ENCODE results near the gene TCAP. TPM values are rescaled to one million over a fixed set of nuclear protein-coding genes. Genes with fewer than 3 reads are reported as not detected.

TCAP gene
- total RNA-seq, 1 donor from 2014 or later, result 2.3 TPM

GRCh38 chr17:39618956-39619785 lies 46.0 kb upstream of the TCAP start:
- no peak overlapping the region for H3K4me3 Mint-ChIP-seq
- no peak for TF ChIP-seq CTCF (IDR thresholded peaks at IDR 0.05; ENCODE audit: unreplicated experiment)
- no peaks in the 10 kb centered on the region for H3K9me3 Mint-ChIP-seq
- H3K36me3 Mint-ChIP-seq, result no peaks in the 10 kb centered on the region
- no peak overlapping the region for H3K27ac Mint-ChIP-seq
- no peak for DNase-seq (ENCODE audit: low spot score in 2 of 2, unreplicated experiment in 2 of 2)
- H3K4me1 Mint-ChIP-seq, result peaks cover 2% of the 10 kb centered on the region
- peaks cover 83% of the 10 kb centered on the region for H3K27me3 Mint-ChIP-seq (ENCODE audit: low read depth)

GRCh38 chr17:39619786-39620101 lies 45.4 kb upstream of the TCAP start:
- H3K9me3 Mint-ChIP-seq, result no peaks in the 10 kb centered on the region
- peaks cover 2% of the 10 kb centered on the region for H3K4me1 Mint-ChIP-seq
- no peaks in the 10 kb centered on the region for H3K36me3 Mint-ChIP-seq
- peaks cover 82% of the 10 kb centered on the region for H3K27me3 Mint-ChIP-seq (ENCODE audit: low read depth)
- no peak overlapping the region for H3K27ac Mint-ChIP-seq
- DNase-seq (ENCODE audit: low spot score in 2 of 2, unreplicated experiment in 2 of 2), result no peak
- no peak for TF ChIP-seq CTCF (IDR thresholded peaks at IDR 0.05; ENCODE audit: unreplicated experiment)
- H3K4me3 Mint-ChIP-seq, result no peak overlapping the region

- TF ChIP-seq CTCF (IDR thresholded peaks at IDR 0.05; ENCODE audit: unreplicated experiment), result peak; percentile 100
- Mint-ChIP-seq H3K27ac (no peak overlapping the region), H3K9me3 (no peaks in the 10 kb centered on the region), H3K4me3 (no peak overlapping the region), H3K27me3 (ENCODE audit: low read depth) (peaks cover 82% of the 10 kb centered on the region), H3K36me3 (no peaks in the 10 kb centered on the region), H3K4me1 (peaks cover 13% of the 10 kb centered on the region)
- DNase-seq (ENCODE audit: low spot score in 2 of 2, unreplicated experiment in 2 of 2), result peak; percentile 80 to 99
These were observed 43.4 kb upstream of the TCAP start for GRCh38 chr17:39621523-39622379.

GRCh38 chr17:39622380-39623006 lies 42.7 kb upstream of the TCAP start:
- Mint-ChIP-seq H3K9me3 (no peaks in the 10 kb centered on the region), H3K36me3 (no peaks in the 10 kb centered on the region), H3K27ac (no peak overlapping the region), H3K4me3 (no peak overlapping the region), H3K4me1 (peaks cover 14% of the 10 kb centered on the region), H3K27me3 (ENCODE audit: low read depth) (peaks cover 81% of the 10 kb centered on the region)
- TF ChIP-seq CTCF (IDR thresholded peaks at IDR 0.05; ENCODE audit: unreplicated experiment), result no peak
- DNase-seq (ENCODE audit: low spot score in 2 of 2, unreplicated experiment in 2 of 2), result no peak

- DNase-seq (ENCODE audit: low spot score in 2 of 2, unreplicated experiment in 2 of 2), result peak; percentile 51 to 90
These were observed 41.7 kb upstream of the TCAP start for GRCh38 chr17:39623356-39623950.

More at GRCh38 chr17:39623356-39623950, 41.7 kb upstream of the TCAP start:
- no peaks in the 10 kb centered on the region for H3K36me3 Mint-ChIP-seq
- H3K4me3 Mint-ChIP-seq, result no peak overlapping the region
- H3K4me1 Mint-ChIP-seq, result peaks cover 19% of the 10 kb centered on the region
- H3K9me3 Mint-ChIP-seq, result no peaks in the 10 kb centered on the region
- no peak overlapping the region for H3K27ac Mint-ChIP-seq
- peaks cover 86% of the 10 kb centered on the region for H3K27me3 Mint-ChIP-seq (ENCODE audit: low read depth)
- peak; percentile 95 for TF ChIP-seq CTCF (IDR thresholded peaks at IDR 0.05; ENCODE audit: unreplicated experiment)

Measured in mesothelial cell of epicardium (in vitro differentiated cells).